GM12878 (cell line): Measurements from ENCODE around the gene GRIK2. TPM values are rescaled to one million over a fixed set of nuclear protein-coding genes. Genes with fewer than 3 reads are reported as not detected.

Experiments used
- ATAC-seq: fragments of 200-7000 bp; cut with Tn5 transposase; 3 replicates; pipeline ENCODE4 v1.9.1; 2020; ENCODE audit warnings: mild to moderate bottlenecking, moderate library complexity
- BruUV-seq: library from RNA; stranded (reverse); fragments of 400-500 nt; replicated peaks from 2 replicates; lab custom pipeline; 2021; lab: Mats Ljungman, UMichigan
- CTCF ChIA-PET: fragments of 300-600 bp; sonication (Branson Sonifier 250); formaldehyde crosslinking; extraction: SDS; loops from one replicate; lab custom pipeline; 2021; ENCODE audit warnings: inconsistent platforms; lab: Yijun Ruan, JAX
- POLR2A ChIA-PET: fragments of 350-600 bp; formaldehyde crosslinking; extraction: SDS; loops from one replicate; lab custom pipeline; 2021; ENCODE audit warnings: inconsistent platforms; lab: Charles Lee
- RAD21 ChIA-PET: fragments of 300-600 bp; sonication (Branson Sonifier 250); formaldehyde crosslinking; loops from one replicate; lab custom pipeline; 2023; ENCODE audit warnings: antibody characterized with exemption; ENCODE audit not compliant: unreplicated experiment; lab: Charles Lee
- SMC1A ChIA-PET: fragments of 300-600 bp; sonication (Branson Sonifier 250); formaldehyde crosslinking; loops from one replicate; lab custom pipeline; 2023; ENCODE audit not compliant: unreplicated experiment, uncharacterized antibody; lab: Charles Lee
- DNase-seq: peaks from one replicate; pipeline ENCODE4 v3.0.0-alpha.2; 2011; ENCODE audit warnings: low read depth, low spot score
- FAIRE-seq: peaks from 3 replicates; lab custom pipeline; 2011; peaks lifted over from hg19 to GRCh38; lab: Jason Lieb, UNC
- H2AFZ ChIP-seq: 2 replicates; pipeline ENCODE4 v1.6.0; 2011; ENCODE audit warnings: low read depth, low read length, control low read depth; ENCODE audit not compliant: control insufficient read depth
- H3K27ac ChIP-seq: 2 replicates; pipeline ENCODE4 v1.5.1; 2011; ENCODE audit warnings: control low read depth; ENCODE audit not compliant: control insufficient read depth, insufficient read depth
- H3K27me3 ChIP-seq, 2 experiments: replicated peaks in 1 of 2; 2 replicates each; pipeline versions ENCODE4 v1.6.0 to v1.6.1; 2011; ENCODE audit warnings: low read length in 1 of 2; ENCODE audit not compliant: control insufficient read depth in 2 of 2, insufficient read depth in 2 of 2
- H3K36me3 ChIP-seq, 2 experiments: 2 replicates each; pipeline ENCODE4 v1.5.1; 2011; ENCODE audit warnings: low read length in 1 of 2; ENCODE audit not compliant: control insufficient read depth in 2 of 2, insufficient read depth in 2 of 2
- H3K4me1 ChIP-seq: 2 replicates; pipeline ENCODE4 v1.6.1; 2011; ENCODE audit warnings: mild to moderate bottlenecking, low read length, moderate library complexity, mixed read lengths; ENCODE audit not compliant: control insufficient read depth, insufficient read depth
- H3K4me2 ChIP-seq: 2 replicates; pipeline ENCODE4 v1.6.0; 2011; ENCODE audit warnings: control low read depth; ENCODE audit not compliant: control insufficient read depth, insufficient read depth
- H3K4me3 ChIP-seq: fragments of 200-600 bp; sonication (generic); 2 replicates; pipeline ENCODE4 v1.5.1; 2016
- H3K79me2 ChIP-seq: 2 replicates; pipeline ENCODE4 v1.6.0; 2011; ENCODE audit warnings: low read length; ENCODE audit not compliant: control insufficient read depth, insufficient read depth
- H3K9ac ChIP-seq: 2 replicates; pipeline ENCODE4 v1.8.0; 2011; ENCODE audit warnings: low read length, control low read depth, mixed read lengths; ENCODE audit not compliant: control insufficient read depth, insufficient read depth
- H3K9me3 ChIP-seq: replicated peaks from 3 replicates; pipeline ENCODE4 v1.5.1; 2011; ENCODE audit warnings: mild to moderate bottlenecking, low read length; ENCODE audit not compliant: control insufficient read depth, insufficient read depth
- H4K20me1 ChIP-seq: 2 replicates; pipeline ENCODE4 v1.6.0; 2011; ENCODE audit not compliant: control insufficient read depth, insufficient read depth
- ASH2L ChIP-seq: fragments of 300-600, 200-600 bp; sonication (generic); IDR thresholded peaks from 2 replicates; pipeline ENCODE4 v1.6.1; 2017; ENCODE audit warnings: low read depth, mild to moderate bottlenecking, borderline replicate concordance
- BCL11A ChIP-seq: IDR thresholded peaks from 2 replicates; pipeline ENCODE4 v1.6.1; 2011; ENCODE audit warnings: low read depth, low read length
- BCL3 ChIP-seq: IDR thresholded peaks from 2 replicates; pipeline ENCODE4 v1.6.1; 2011; ENCODE audit warnings: borderline replicate concordance, low read depth, mild to moderate bottlenecking, moderate library complexity, low read length; ENCODE audit not compliant: insufficient read depth, poor library complexity, severe bottlenecking
- CHD4 ChIP-seq: fragments of 200-600 bp; sonication (generic); IDR thresholded peaks from 2 replicates; pipeline ENCODE4 v1.6.1; 2016; ENCODE audit warnings: mild to moderate bottlenecking
- CTCF ChIP-seq, 3 experiments: IDR thresholded peaks in 2 of 3; conservative IDR thresholded peaks in 1 of 3; 2 replicates each; pipeline ENCODE4 v1.5.1; 2011; ENCODE audit warnings: low read depth in 3 of 3, low read length in 3 of 3, mild to moderate bottlenecking in 3 of 3, control low read depth in 2 of 3, moderate library complexity in 2 of 3, inconsistent platforms in 1 of 3, mixed read lengths in 1 of 3; ENCODE audit not compliant: control insufficient read depth in 2 of 3, insufficient read depth in 1 of 3; ENCODE audit errors: extremely low read depth in 1 of 3
- ELK1 ChIP-seq: IDR thresholded peaks from 2 replicates; pipeline ENCODE4 v1.6.1; 2012; ENCODE audit warnings: low read depth, low read length, improper control_type of control experiment
- MXI1 ChIP-seq: fragments of 150-350 bp; IDR thresholded peaks from 2 replicates; pipeline ENCODE4 v1.6.1; 2011; ENCODE audit warnings: low read depth, mild to moderate bottlenecking, inconsistent platforms, low read length, improper control_type of control experiment
- MYC ChIP-seq: IDR thresholded peaks from 2 replicates; pipeline ENCODE4 v1.6.1; 2011; ENCODE audit warnings: mild to moderate bottlenecking, low read length, moderate library complexity, inconsistent platforms; ENCODE audit not compliant: insufficient read depth, insufficient replicate concordance, insufficient read length, severe bottlenecking
- RB1 ChIP-seq: fragments of 450-650 bp; formaldehyde crosslinking; IDR thresholded peaks from 2 replicates; pipeline ENCODE4 v1.6.1; 2017; ENCODE audit warnings: mild to moderate bottlenecking, borderline replicate concordance
- SP1 ChIP-seq: IDR thresholded peaks from one replicate; pipeline ENCODE4 v1.6.1; 2011; ENCODE audit warnings: low read depth, low read length
- TCF3 ChIP-seq: IDR thresholded peaks from 2 replicates; pipeline ENCODE4 v1.6.1; 2012; ENCODE audit warnings: low read depth, mild to moderate bottlenecking, low read length, borderline replicate concordance; ENCODE audit not compliant: insufficient read depth
- YY1 ChIP-seq: IDR thresholded peaks from 2 replicates; pipeline ENCODE4 v1.6.1; 2011; ENCODE audit warnings: low read depth, mild to moderate bottlenecking, low read length
- WGBS: methylation state at CpG from one replicate; pipeline ENCODE4 v1.1.6; 2016; ENCODE audit warnings: low lambda C conversion rate; ENCODE audit not compliant: insufficient replicate concordance, insufficient coverage; ENCODE audit errors: missing lambda C conversion rate; 5-methylcytosine and 5-hydroxymethylcytosine counted together
- in situ Hi-C: fragments of 300-500 bp; cut with MboI; formaldehyde crosslinking; loops from 9 replicates; pipeline ENCODE4 v1.14.3; 2018; ENCODE audit warnings: mixed read lengths
- intact Hi-C: fragments of 100-400 bp; cut with micrococcal nuclease; formaldehyde crosslinking; loops from one replicate; pipeline ENCODE4 v1.14.2; 2022; ENCODE audit not compliant: unreplicated experiment
- polyA plus RNA-seq, 11 experiments: library from polyadenylated mRNA; depleted of rRNA in 4 of 11; unstranded in 6 of 11; stranded (reverse) in 5 of 11; fragments of >200 nt; fragmentation: Nextera tagmentation in 4 of 11; fragmentation: Illumina TruSeq in 1 of 11; extraction: Ambion mirVana in 4 of 11; extraction: Trizol in 1 of 11; gene quantifications; 1 replicate in 1 of 11; 2 replicates in 10 of 11; pipeline versions ENCODE4 v1.2.1 to v1.2.3, GENCODE V29; 2011 to 2016; ENCODE audit warnings: inconsistent platforms in 2 of 11, missing spikeins in 2 of 11, low read depth in 1 of 11
- total RNA-seq, 4 experiments: library from RNA; depleted of rRNA in 3 of 4; stranded (reverse); fragments of >200 nt in 3 of 4; fragmentation: Illumina TruSeq in 1 of 4; extraction: Trizol in 1 of 4; gene quantifications; 2 replicates each; pipeline versions ENCODE4 v1.2.1 to v1.2.3, GENCODE V29; 2013 to 2021

GRIK2 gene
- total and polyA plus RNA-seq, 10 of the 15 experiments (the other 5 are each of a cell fraction or from before 2014, with no cell fraction given): not detected

- TF ChIP-seq ASH2L: no peak
- no peak for TF ChIP-seq SP1
- TF ChIP-seq CHD4: no peak
- TF ChIP-seq TCF3: no peak
- TF ChIP-seq CTCF (IDR thresholded peaks at IDR 0.05 in 2 of 3, conservative IDR thresholded peaks at IDR 0.05 in 1 of 3; ENCODE audit: control insufficient read depth in 2 of 3, extremely low read depth in 1 of 3, insufficient read depth in 1 of 3, low read depth in 3 of 3, low read length in 3 of 3): no peak
- TF ChIP-seq BCL11A: no peak
- TF ChIP-seq BCL3: no peak
Measured at GRCh38 chr6:101640131-101640530, 246.6 kb downstream of the GRIK2 start (continued).

- SMC1A ChIA-PET: no interaction called here
- ATAC-seq: no peak
- H3K27me3 ChIP-seq: no peaks in the 10 kb centered on the region
- H3K4me1 ChIP-seq: no peaks in the 10 kb centered on the region
- WGBS: 31% methylated on average over 2 of the region's 2 CpGs
- H3K4me2 ChIP-seq: no peak overlapping the region
- no peak for DNase-seq
- POLR2A ChIA-PET: no interaction called here
- no TSS peak for BruUV-seq
- TF ChIP-seq MYC (no peak), ELK1 (no peak), MXI1 (no peak), RB1 (no peak), YY1 (no peak)
- no peak overlapping the region for H3K4me3 ChIP-seq
- no peak overlapping the region for H2AFZ ChIP-seq
- RAD21 ChIA-PET: no interaction called here
- in situ Hi-C loops (no loop called here), intact Hi-C loops (no loop called here)
- CTCF ChIA-PET: no interaction called here
- H3K9me3 ChIP-seq: no peaks in the 10 kb centered on the region
- no peaks in the 10 kb centered on the region for H4K20me1 ChIP-seq
- no peak for FAIRE-seq
- no peaks in the 10 kb centered on the region for H3K79me2 ChIP-seq
- no peak overlapping the region for H3K9ac ChIP-seq
- H3K27ac ChIP-seq: no peak overlapping the region
- H3K36me3 ChIP-seq: no peaks in the 10 kb centered on the region
Measured at GRCh38 chr6:101645770-101646169, 252.3 kb downstream of the GRIK2 start.
